GM11168 (cell line): ENCODE data around the gene CEACAM18.
"Not testable (repeated sequence)": the region's sequence is repeated elsewhere in the genome, so short reads cannot be mapped to it uniquely, and the experiment has no call there.

Experiments
- in situ Hi-C: fragments of 300-500 bp; cut with MboI; formaldehyde crosslinking; loops from one replicate; pipeline ENCODE4 v1.12.0; 2022; ENCODE audit warnings: low sequenced_read_pairs; ENCODE audit not compliant: unreplicated experiment

Gene CEACAM18

DNA sequence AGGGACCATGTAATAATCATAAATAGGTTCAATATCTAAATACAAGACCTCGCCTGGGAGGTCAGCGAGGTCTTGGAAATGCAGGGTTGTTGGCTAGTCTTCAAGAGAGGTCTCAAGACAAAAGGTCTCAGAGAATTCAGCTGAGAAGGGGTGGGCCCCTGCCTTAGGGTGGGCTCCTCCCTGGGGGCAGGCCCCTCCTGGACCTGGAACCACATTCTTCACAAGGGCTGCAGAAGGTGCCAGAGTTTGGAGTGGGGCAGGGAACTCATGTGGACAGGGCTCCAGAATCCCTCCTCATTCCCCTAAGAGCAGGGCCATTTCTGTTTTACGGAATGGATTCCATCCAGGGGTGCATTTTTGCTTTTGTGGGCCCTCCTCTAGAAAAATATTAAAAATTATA is 10.2 kb downstream of the CEACAM18 start:
- in situ Hi-C loops, result no loop called here

DNA sequence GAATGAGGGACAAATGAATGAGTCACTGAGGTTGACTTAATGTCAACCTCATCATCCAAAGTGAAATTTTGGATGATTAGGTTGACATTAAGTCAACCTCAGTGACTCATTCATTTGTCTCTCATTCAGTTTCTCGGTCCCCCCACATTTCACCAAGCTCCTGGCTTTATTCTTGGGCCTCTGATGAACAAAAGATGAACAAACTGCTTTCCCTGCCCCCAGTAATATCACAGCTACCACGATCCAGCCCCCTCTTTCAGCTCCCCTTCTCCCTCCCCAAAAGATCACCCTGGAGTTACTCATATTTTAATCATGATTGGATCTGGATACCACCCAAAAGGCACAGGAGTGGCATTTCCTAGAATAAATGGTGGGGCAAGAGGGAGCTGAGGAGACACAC is 10.8 kb downstream of the CEACAM18 start:
- in situ Hi-C loops, result no loop called here

DNA sequence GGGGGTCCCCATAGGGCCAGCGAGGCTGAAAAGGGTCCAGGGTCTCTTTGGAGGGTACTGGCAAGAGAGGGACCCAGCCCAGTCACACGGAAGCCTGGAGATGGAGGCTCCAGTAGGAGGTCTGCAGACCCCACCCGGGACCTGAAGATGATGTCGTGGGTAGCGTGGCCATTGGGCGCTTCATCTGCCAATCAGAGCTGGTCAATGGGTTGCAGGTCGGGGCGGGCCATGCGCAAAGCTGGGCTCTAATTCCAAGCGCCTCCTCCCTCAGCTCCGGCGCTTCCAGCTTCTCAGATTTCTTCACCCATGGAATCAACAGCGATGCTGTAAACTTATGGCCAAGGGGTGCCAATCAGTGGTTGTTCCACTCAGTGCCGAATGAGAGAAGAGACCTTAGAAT is 12.3 kb downstream of the CEACAM18 start:
- in situ Hi-C loops, result no loop called here

DNA sequence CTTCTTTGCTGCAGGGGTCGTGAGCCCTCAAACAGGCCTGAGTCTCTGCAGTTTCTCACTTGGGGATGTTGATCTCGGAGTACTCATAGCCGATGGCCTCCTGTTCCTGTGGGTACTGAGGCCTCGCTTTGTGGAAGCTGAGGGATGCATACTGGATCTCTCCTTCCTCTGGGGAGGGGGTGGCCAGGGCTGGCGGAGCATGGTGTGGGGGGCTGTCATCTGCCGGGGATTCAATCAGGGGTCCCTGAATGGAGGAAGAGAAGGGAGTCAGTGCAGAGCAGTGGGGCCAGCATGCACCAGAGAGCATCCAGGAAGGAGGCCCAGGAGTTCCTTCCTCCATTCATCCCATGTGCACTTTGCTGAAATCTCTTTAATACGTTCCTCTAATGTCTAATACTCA is 13.2 kb downstream of the CEACAM18 start:
- in situ Hi-C loops, result no loop called here

DNA sequence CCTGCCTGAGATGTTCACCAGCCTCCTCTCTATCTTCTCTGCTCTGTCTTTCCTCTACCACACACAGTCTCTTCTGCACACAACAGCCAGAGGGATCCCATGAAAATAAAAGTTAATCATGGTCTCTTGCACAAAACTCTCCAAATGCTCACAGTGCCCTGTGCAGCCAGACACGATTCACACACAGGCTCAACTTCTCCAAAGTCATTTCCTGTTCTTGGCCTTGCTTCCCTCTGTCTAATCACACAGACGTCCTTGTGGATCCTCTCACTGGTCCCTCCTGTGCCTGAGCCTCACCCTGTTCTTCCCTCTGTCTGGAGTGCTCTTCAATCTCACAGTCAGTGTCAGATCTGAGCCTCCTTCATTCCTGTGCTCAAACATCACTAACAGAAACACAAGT is 15.4 kb downstream of the CEACAM18 start:
- in situ Hi-C loops, result no loop called here

DNA sequence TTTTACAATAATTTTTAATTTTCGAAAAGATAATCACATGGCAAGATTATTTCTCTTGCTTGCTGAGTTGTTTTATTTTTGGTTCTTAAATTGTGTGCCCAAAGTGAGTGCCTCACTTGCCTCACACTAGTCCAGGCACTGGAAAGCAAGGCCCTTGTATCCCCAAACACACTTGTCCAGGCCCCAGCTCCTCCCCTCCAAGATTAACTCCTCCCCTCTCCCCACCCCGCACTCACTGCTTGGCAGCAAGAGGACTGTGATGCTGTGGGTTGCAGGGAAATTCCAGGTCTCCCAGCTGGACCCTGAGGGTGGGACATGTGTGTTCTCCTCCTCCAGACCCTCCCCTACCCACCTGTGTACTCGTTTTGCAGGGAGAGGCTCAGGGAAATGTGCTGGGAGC is 19.3 kb downstream of the CEACAM18 start:
- in situ Hi-C loops, result no loop called here

DNA sequence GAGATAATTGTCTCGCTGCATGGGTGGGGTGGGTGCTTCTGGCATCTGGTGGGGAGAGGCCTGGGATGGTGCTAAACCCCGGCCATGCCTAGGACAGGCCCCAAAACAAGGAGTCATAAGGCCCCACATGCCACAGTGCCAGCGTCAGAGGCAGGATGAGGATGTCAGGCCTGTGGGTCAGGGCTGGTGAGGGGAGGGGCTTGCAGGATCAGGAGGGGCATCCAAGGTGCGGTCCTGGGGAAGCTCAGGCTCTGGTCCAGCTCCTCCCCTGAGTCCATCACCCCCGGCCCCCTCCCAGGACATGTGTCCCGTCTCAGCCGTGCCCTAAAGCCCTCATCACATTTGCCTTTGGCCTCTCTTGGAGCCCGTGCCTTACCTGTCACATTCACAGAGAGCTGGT is 22.6 kb downstream of the CEACAM18 start:
- in situ Hi-C loops, result not testable (repeated sequence)

DNA sequence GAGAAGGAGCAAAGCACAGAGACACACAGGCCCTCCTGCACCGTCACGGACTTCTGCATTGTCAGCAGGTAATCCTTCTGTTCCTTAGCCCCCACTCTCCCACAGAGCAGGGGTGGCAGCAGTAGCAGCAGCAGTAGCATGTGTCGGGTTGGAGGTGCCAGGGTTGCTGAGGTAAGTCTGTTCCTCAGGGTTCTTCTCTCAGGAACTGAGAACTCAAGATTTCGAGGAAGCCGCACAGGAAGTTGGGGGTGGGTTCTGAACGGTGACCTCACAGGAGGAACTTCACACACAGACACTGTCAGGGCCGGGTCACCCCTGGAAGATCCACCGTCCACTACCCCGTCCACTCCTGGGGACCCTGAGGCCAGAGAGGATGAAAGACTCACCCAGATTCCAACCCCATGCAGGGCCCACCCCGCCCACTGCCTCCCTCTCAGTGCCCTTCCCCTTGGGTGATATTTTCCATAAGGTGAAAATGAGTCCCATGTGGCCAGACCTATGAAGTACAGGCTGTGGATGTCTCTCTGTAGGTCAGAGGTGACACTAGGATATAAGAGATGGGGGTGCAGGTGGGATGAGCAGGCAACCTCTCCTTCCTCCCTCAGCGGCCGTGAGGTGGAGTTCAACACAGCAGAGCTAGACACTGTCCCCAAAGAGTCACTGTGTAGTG is 23.4 kb downstream of the CEACAM18 start, which contains the start of gene SIGLEC12:
SIGLEC12 (minus strand) TSS at position 207 of the 670 bp plus-strand sequence; CDS start at position 140, 67 bp downstream.
- in situ Hi-C loops, result no loop called here

DNA sequence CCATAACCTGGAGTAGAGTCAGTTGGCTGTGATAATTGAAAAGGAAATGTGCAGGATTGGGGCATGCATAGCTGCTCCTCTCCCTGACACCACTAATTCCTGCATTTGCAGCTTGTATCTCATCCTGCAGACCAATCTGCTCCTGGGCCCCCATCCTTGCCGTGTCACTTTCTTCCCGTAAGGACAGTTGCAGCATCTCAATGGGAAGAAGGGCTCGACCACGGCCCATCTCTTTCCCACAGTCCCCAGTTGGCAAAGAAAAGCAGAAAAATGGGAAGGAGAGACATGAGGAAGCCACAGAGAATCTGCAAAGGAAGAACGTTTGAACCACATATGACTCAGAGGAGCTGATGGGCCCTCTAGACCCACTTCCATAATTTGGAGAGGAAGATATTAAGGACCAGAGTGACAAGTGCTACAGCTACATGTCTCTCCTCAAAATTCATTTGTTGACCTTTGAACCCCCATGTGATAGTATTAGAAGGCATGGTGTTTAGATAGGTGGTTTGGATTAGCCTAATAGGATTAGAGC is 25.0 kb downstream of the CEACAM18 start:
- in situ Hi-C loops, result no loop called here

DNA sequence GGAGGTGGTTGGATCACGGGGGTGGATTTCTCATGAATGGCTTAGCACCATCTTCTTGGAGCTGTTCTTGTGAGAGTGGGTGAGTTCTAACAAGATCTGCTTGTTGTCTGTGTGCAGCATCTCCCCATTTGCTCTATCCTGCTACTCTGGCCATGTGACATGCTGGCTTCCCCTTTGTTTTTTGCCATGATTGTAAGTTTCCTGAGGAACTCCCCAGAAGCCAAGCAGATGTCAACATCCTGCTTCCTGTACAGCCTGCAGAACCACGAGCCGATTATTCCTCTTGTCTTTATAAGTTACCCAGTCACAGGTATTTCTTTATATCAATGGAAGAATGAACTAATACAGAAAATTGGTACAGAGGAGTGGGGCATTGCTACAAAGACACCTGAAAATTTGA is 25.6 kb downstream of the CEACAM18 start:
- in situ Hi-C loops, result no loop called here

DNA sequence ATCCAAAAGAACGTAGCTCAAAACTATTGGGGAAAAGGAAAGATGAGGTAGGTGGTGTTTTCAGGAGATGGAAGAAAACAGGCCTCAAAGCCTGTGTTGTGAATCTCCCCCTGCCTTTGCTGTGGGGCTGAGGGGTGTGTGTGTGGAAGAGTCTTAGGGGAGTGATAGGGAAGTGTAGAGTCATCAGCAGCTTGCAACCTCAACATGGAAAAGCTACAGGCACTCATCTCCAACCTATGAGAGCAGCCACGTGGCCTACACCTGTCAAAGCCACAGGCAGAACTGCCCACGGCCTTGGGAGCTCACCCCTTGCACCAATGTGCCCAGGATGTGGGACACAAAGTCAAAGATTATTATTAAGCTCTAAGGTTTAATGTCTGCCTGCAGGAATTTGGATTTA is 27.6 kb downstream of the CEACAM18 start:
- in situ Hi-C loops, result no loop called here

DNA sequence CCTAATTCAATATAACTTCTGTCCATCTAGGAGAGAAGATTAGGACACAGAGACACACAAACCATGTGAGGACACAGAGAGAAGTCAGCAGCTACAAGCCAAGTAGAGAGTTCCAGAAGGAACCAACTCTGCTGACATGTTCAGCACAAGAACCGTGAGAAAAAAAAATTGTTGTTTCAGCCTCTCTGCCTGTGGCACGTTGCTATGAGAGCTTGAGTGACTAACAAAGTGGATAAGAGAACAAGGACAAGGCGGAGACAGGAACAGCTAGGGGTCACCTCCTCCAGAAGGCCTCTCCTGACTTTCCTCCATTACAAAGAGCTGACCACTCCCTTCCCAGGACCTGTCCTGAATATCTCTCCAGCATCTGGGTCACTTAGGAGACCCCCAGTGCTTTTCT is 28.9 kb downstream of the CEACAM18 start:
- in situ Hi-C loops, result no loop called here

DNA sequence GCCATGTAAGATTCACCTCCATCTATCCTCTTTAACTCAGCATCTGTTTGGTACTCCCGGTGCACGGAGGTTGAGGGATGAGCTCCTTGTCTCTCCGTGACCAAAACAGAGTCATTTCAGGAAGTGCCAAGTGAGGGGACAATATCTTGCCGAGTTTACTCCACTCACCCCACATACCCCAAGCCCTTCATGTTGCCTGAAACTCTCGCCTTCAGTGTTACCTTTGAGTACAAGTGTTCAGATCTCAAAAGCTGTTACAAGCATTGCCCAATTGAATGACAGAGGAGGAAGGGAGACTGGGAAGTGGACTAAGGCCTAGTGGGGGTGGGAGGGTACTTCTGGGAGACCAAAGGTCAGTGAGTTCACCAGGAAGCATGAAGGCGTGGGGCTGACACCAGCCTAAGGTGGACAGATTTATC is 29.3 kb downstream of the CEACAM18 start:
- in situ Hi-C loops, result no loop called here

DNA sequence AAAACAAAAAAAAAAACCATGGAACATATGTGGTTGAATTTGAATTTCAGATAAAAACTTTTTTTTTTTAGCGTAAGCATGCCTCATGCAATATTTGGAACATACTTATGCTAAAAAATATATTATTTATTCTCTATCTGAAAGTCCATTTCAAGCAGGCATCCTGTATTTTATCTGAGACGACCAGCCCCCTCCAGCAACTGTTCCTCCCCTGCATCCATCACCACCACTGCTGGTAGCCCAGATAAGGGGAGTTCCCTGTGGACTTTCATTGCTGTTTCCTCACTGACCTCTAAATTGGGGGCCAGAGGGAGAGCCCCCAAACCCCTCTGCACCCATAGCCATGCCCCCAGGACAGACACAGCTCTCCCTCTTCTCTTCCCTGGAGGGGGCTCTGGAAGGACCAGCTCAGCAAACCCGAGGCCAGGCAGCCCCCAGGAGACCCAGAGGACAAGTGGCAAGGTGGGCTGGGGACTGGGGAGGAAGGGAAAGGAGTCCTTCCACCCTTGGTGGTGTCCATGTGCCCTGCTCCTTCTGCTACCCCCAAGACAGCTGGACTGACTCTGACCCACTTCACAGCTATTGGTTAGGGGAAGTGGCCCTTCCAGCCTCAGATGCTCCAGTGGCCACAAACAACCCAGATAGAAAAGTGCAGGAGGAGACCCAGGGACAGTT is 29.9 kb downstream of the CEACAM18 start:
- in situ Hi-C loops, result no loop called here

DNA sequence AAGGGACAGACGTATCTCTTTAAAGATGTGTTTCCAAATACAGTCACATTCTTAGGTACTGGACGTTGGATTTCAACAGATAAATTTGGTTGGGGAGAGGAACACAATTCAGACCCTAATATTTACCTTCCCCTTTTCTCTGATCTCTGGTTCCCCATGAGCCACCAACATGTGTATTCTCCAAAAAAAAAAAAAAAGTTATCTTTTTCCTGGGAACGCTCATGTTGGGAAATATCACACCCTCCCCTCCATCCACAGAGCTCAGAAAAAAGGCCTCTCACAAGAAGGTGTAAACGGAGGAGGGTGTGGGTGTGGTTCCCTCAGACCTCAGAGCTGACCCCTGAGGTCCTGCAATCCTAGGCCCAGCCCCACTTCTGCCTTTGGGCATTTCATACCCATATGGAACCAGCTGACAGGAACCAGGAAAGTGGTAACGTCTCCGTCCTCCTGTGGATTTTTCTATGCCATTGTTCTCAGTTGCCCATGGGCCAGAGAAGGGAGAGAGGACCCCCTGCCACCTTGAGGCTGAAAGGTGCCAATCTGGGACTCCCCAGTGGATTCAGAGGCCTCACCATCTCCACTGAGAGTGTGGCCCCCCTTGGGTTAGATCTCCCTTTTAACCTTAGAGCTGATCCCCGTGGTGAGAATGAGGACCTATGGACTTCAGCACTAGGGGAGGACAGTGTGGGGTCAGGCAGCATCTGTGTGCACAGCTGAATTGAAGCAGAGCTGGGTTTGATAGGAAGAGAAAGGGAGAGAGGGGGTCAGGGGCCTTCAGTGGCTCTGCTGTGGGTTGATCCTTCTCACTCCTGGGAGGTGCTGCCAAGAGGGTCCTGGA is 31.7 kb downstream of the CEACAM18 start:
- in situ Hi-C loops, result no loop called here

DNA sequence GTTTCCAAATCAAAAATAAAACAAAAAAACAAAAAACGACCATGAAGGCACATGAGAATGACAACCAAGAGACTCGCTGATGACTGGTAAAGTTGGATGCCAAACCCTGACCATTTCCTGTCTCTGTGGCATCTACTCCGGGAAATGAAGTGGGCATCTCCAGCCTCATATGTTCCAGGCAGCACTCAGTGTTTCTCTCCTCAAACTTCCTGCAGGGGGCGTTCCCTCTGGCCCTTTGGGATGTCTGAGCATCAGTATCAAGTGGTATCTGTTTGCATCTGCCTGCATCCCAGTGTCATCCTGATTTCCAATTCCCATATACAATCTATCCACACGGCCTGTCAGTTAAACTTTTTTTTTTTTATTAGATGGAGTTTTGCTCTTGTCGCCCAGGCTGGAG is 33.0 kb downstream of the CEACAM18 start:
- in situ Hi-C loops, result no loop called here

DNA sequence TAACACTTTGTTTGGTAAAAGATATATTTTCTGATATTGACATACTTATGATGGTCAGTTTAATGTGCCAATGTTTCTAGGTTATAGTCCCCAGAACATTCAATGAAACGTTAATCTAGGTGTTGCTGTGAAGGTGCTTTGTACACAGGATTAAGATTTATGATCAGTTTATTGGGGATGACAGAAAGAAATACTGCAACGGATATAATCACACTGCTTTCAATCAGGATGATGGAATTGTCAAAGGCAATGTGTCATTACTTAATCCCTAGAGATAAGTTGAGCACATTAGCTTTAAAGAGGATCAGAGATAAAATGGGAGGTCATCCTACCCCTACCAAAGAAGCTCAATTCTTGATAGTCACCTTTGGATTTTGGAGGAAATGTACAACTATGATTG is 35.6 kb downstream of the CEACAM18 start:
- in situ Hi-C loops, result no loop called here

DNA sequence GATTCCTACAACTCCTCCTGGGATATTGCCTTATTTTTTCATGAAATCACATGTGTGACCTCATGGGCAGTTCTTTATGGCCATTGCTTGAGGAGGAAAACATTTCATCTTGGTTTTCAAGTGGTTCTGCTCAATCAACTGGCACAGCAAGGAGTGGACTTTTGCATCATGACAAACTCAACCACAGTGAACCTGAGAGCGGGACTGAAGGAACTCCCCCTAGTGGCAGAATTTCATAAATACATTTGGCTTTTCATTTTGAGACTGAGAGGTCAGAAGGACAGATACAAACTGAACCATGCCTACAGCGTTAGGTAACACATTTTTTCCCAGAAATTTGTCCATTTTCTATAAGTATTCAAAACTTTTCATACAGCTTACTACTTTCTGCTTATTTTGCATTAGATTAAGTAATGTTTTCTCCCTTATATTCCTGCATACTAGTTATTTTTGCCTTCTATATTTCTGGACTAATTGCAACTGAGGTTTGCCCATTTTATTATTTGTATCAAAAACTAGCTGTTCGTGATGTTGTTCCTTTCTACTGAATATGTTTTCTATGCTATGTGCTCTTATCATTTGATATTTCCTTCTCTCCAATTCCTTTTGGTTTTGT is 36.6 kb downstream of the CEACAM18 start:
- in situ Hi-C loops, result no loop called here

DNA sequence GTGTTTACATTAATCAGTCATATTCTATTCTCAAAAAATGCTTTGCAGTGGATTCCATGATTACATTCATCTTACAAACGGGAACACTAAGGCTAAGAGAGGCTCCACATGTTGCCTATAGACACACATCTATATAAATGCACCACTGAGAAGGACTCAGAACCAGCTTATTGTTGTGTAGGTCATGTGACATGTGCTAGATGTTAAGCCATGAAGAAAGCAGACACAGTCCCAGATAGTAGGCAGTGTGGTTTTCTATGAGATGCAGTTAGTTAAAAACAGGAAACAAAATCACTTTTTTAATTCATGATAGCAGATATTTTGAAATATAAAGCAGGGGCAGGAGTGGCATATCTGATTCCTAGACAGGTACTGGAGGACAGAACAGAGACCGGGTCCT is 42.4 kb downstream of the CEACAM18 start:
- in situ Hi-C loops, result no loop called here

DNA sequence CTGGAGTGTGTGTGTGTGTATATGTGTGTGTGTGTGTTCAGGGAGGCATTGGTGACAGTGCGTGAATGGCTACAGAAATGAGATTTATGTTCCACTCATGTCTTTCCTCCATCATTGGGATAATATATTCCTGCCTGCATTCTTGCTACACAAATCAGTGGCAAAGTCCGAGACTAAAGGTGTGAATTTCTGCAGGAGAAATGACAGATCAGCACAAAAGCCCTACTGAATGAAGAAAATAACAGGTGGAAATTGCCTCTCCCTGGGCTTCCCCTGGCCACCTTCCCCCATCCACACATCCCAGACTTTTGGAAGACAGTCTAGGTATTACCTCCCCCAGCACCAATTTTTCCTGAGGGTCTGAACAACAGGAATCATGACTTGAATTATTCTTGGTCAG is 43.0 kb downstream of the CEACAM18 start:
- in situ Hi-C loops, result no loop called here

DNA sequence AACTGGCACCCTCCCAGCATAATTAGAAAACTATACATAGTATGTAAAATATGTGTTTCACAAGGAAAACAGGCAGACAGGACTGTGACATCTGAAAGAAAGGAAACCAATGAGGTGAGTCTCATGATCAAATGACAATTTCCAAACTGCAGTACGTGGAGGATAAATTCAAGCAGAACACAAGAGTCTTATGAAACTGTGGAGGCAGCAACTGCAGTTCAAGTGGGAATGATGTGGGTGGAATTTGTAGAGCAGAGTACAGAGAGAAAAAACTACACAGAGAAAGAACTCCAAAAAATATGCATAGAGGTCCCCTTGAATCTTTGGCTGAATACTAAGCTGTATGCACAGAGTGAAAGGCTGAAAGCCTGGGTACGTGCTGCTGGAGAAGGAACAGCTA is 43.4 kb downstream of the CEACAM18 start:
- in situ Hi-C loops, result no loop called here
